A549 treated with Mapracorat at 1 μM for 4 hours (cell line): ENCODE data around the gene BDP1. TPM values are rescaled to one million over a fixed set of nuclear protein-coding genes. Genes with fewer than 3 reads are reported as not detected.

Experiments used
- total RNA-seq: library from RNA; stranded (reverse); fragments of 200-300 nt; extraction: Qiagen RNA extraction; gene quantifications from 5 replicates; pipeline ENCODE4 v1.2.3, GENCODE V29; 2022

Gene BDP1, protein sequence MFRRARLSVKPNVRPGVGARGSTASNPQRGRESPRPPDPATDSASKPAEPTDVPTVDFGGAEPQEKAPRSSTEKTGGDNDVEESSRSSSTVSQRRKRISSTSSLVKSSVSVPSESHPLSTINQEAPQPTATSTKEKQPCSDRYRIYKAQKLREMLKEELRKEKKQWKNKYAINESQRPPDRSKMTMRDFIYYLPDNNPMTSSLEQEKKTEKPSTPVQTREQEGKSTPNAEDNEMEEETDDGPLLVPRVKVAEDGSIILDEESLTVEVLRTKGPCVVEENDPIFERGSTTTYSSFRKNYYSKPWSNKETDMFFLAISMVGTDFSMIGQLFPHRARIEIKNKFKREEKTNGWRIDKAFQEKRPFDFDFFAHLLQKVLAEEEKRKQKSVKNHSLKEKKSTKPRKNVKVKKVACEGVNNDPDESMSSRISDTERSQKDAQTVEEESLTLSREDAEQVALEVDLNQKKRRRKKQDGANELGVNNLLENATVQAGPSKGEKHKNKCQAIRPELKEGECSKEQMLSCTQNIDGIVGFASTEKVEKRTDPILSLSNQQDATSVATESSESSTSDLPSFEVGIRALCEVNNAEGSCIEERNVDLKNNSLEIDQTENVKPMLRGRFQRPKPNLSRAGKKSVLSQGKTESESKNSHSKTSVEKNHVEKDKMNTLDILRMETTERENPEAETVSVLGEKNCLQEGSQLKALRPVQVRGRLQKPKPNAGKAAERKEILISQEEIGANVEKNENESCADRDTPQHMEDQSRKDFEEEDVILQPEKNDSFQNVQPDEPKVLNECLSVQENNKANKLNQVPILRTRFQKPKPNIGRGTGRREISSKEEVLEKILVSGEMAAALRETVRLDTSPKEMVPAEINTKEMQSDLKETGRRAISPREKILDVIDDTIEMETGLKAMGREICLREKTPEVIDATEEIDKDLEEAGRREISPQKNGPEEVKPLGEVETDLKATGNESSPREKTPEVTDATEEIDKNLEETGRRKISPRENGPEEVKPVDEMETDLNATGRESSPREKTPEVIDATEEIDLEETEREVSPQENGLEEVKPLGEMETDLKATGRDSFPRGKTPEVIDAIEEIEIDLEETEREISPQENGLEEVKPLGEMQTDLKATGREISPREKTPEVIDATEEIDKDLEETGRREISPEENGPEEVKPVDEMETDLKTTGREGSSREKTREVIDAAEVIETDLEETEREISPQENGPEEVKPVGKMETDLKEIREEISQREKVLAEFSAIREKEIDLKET (N-terminal part only)
- 8.3 to 9.8 TPM (median 9.4 TPM) in 5 replicates for total RNA-seq

GRCh38 chr5:71455427-71456361, at the start of gene BDP1:
BDP1 (plus strand) TSS chr5:71455651; CDS start chr5:71455878, 227 bp downstream.

GRCh38 chr5:71586941-71587765, 131.7 kb downstream of the BDP1 start, which contains the start of gene MCCC2:
MCCC2 (plus strand) TSS chr5:71587340; CDS start chr5:71587426, 86 bp downstream.

Other genes with a start within 250 kb of the BDP1 start
- gene MCCC2, start 131.7 kb downstream of the BDP1 start, total RNA-seq: 37.5 to 41.2 TPM (median 40.4 TPM) in 5 replicates